ENCODE results near the gene SPOCK1. TPM values are rescaled to one million over a fixed set of nuclear protein-coding genes. Genes with fewer than 3 reads are reported as not detected.

Gene SPOCK1
- total and polyA plus RNA-seq, 5 donors from 2014 or later: 0.27 TPM; not detected in 4

DNA sequence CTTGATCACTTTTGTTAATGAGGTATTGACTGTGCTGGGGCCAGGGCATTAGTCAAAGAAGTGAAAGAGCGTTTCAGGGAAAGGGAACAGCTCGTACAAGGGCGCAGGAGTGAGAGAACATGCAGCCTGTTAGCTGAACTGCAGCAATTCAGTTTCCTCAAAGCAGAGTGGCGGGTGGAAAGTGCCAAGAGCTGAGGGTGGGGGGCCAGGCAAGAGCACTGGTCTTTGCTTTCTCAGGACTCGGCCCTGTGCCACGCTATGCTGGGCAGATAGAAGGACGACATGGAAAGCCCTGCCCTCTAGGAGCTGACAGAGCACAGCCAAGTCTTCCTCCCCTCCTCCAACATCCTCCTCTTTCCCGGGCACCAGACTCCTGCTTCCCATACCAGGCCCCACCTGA is 304.8 kb downstream of the SPOCK1 start:
- Histone ChIP-seq H3K9me3 (ENCODE audit: control insufficient read depth in 2 of 2, low read length in 2 of 2) (no peaks in the 10 kb centered on the region), H3K27me3 (ENCODE audit: control insufficient read depth, insufficient read depth, low read length) (no peaks in the 10 kb centered on the region), H3K4me1 (ENCODE audit: control insufficient read depth, insufficient read depth, low read length, poor library complexity, severe bottlenecking) (no peaks in the 10 kb centered on the region), H3K27ac (ENCODE audit: insufficient read depth, low read length, poor library complexity, severe bottlenecking) (no peak overlapping the region), H3K4me3 (ENCODE audit: low read depth, low read length) (no peak overlapping the region), H3K36me3 (ENCODE audit: control insufficient read depth, insufficient read depth, low read length) (no peaks in the 10 kb centered on the region)
- no peaks in the 10 kb centered on the region for H3K4me1 Mint-ChIP-seq
- ATAC-seq (ENCODE audit: low read depth in 2 of 2): no peak
- DNase-seq: no peak
- H3K36me3 Mint-ChIP-seq: no peaks in the 10 kb centered on the region
- peaks cover under 1% of the 10 kb centered on the region for H3K27me3 Mint-ChIP-seq
- no peak overlapping the region for H3K27ac Mint-ChIP-seq
- no peak overlapping the region for H3K4me3 Mint-ChIP-seq
- H3K9me3 Mint-ChIP-seq: peaks cover 0 to 3% (median 0%) of the 10 kb centered on the region in 7 donors

GRCh38 chr5:137192293-137192743 is 306.8 kb downstream of the SPOCK1 start:
- Mint-ChIP-seq H3K27ac (no peak overlapping the region), H3K27me3 (no peaks in the 10 kb centered on the region)
- no peak for ATAC-seq (ENCODE audit: low read depth in 2 of 2)

DNA sequence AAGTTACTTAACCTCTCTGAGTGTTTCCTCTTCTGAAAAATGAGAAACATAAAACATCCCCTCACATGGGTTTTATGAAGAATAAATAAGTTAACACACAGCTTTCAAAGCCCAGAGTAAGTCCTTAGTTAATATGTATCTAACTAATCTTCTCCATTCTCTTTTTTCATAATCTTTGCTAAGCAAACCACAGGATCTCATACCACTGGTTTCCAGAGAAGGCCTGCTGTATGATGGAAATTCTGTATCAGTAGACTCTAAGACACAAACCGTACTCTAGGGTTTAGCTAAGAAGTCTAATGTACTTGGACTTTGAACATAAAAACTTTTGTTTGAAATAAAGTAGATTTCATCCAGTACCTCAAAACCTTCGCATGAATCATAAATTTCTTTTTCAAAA is 307.9 kb downstream of the SPOCK1 start:
- Histone ChIP-seq H3K9me3 (ENCODE audit: control insufficient read depth in 2 of 2, low read length in 2 of 2) (no peaks in the 10 kb centered on the region), H3K36me3 (ENCODE audit: control insufficient read depth, insufficient read depth, low read length) (no peaks in the 10 kb centered on the region), H3K27me3 (ENCODE audit: control insufficient read depth, insufficient read depth, low read length) (no peaks in the 10 kb centered on the region), H3K27ac (ENCODE audit: insufficient read depth, low read length, poor library complexity, severe bottlenecking) (no peak overlapping the region), H3K4me3 (ENCODE audit: low read depth, low read length) (no peak overlapping the region), H3K4me1 (ENCODE audit: control insufficient read depth, insufficient read depth, low read length, poor library complexity, severe bottlenecking) (no peaks in the 10 kb centered on the region)
- Mint-ChIP-seq H3K4me1 (no peaks in the 10 kb centered on the region), H3K4me3 (no peak overlapping the region), H3K9me3 (peaks cover 0 to 5% (median 0%) of the 10 kb centered on the region in 7 donors), H3K27me3 (no peaks in the 10 kb centered on the region), H3K36me3 (no peaks in the 10 kb centered on the region), H3K27ac (no peak overlapping the region)
- DNase-seq (no peak), ATAC-seq (ENCODE audit: low read depth in 2 of 2) (no peak)

More at GRCh38 chr5:137192293-137192743, 306.8 kb downstream of the SPOCK1 start:
- H3K36me3 ChIP-seq (ENCODE audit: control insufficient read depth, insufficient read depth, low read length): no peaks in the 10 kb centered on the region
- no peaks in the 10 kb centered on the region for H3K27me3 ChIP-seq (ENCODE audit: control insufficient read depth, insufficient read depth, low read length)
- Mint-ChIP-seq H3K9me3 (peaks cover 0 to 3% (median 0%) of the 10 kb centered on the region in 7 donors), H3K4me3 (no peak overlapping the region), H3K36me3 (no peaks in the 10 kb centered on the region), H3K4me1 (no peaks in the 10 kb centered on the region)
- no peaks in the 10 kb centered on the region for H3K4me1 ChIP-seq (ENCODE audit: control insufficient read depth, insufficient read depth, low read length, poor library complexity, severe bottlenecking)
- no peak overlapping the region for H3K27ac ChIP-seq (ENCODE audit: insufficient read depth, low read length, poor library complexity, severe bottlenecking)
- DNase-seq: no peak
- H3K4me3 ChIP-seq (ENCODE audit: low read depth, low read length): no peak overlapping the region
- no peaks in the 10 kb centered on the region for H3K9me3 ChIP-seq (ENCODE audit: control insufficient read depth in 2 of 2, low read length in 2 of 2)

- Histone ChIP-seq H3K9me3 (ENCODE audit: control insufficient read depth in 2 of 2, low read length in 2 of 2) (no peaks in the 10 kb centered on the region), H3K27me3 (ENCODE audit: control insufficient read depth, insufficient read depth, low read length) (no peaks in the 10 kb centered on the region), H3K4me1 (ENCODE audit: control insufficient read depth, insufficient read depth, low read length, poor library complexity, severe bottlenecking) (no peaks in the 10 kb centered on the region), H3K4me3 (ENCODE audit: low read depth, low read length) (no peak overlapping the region), H3K27ac (ENCODE audit: insufficient read depth, low read length, poor library complexity, severe bottlenecking) (no peak overlapping the region), H3K36me3 (ENCODE audit: control insufficient read depth, insufficient read depth, low read length) (no peaks in the 10 kb centered on the region)
- no peak overlapping the region for H3K27ac Mint-ChIP-seq
- H3K9me3 Mint-ChIP-seq: peaks cover 0 to 5% (median 0%) of the 10 kb centered on the region in 7 donors
- no peaks in the 10 kb centered on the region for H3K27me3 Mint-ChIP-seq
- no peak for DNase-seq
- H3K4me3 Mint-ChIP-seq: no peak overlapping the region
- no peak for ATAC-seq (ENCODE audit: low read depth in 2 of 2)
- H3K4me1 Mint-ChIP-seq: no peaks in the 10 kb centered on the region
- H3K36me3 Mint-ChIP-seq: no peaks in the 10 kb centered on the region
These were observed 308.7 kb downstream of the SPOCK1 start for GRCh38 chr5:137190441-137190840.

- H3K36me3 Mint-ChIP-seq: no peaks in the 10 kb centered on the region
- H3K27ac ChIP-seq (ENCODE audit: insufficient read depth, low read length, poor library complexity, severe bottlenecking): no peak overlapping the region
- no peak overlapping the region for H3K27ac Mint-ChIP-seq
- H3K27me3 ChIP-seq (ENCODE audit: control insufficient read depth, insufficient read depth, low read length): no peaks in the 10 kb centered on the region
- H3K4me1 Mint-ChIP-seq: no peaks in the 10 kb centered on the region
- H3K27me3 Mint-ChIP-seq: no peaks in the 10 kb centered on the region
- no peak for ATAC-seq (ENCODE audit: low read depth in 2 of 2)
- H3K4me3 ChIP-seq (ENCODE audit: low read depth, low read length): no peak overlapping the region
- peaks cover 0 to 5% (median 0%) of the 10 kb centered on the region in 7 donors for H3K9me3 Mint-ChIP-seq
- no peaks in the 10 kb centered on the region for H3K36me3 ChIP-seq (ENCODE audit: control insufficient read depth, insufficient read depth, low read length)
- H3K4me1 ChIP-seq (ENCODE audit: control insufficient read depth, insufficient read depth, low read length, poor library complexity, severe bottlenecking): no peaks in the 10 kb centered on the region
- no peak overlapping the region for H3K4me3 Mint-ChIP-seq
- no peak for DNase-seq
- no peaks in the 10 kb centered on the region for H3K9me3 ChIP-seq (ENCODE audit: control insufficient read depth in 2 of 2, low read length in 2 of 2)
These were observed 309.1 kb downstream of the SPOCK1 start for GRCh38 chr5:137190031-137190430.

DNA sequence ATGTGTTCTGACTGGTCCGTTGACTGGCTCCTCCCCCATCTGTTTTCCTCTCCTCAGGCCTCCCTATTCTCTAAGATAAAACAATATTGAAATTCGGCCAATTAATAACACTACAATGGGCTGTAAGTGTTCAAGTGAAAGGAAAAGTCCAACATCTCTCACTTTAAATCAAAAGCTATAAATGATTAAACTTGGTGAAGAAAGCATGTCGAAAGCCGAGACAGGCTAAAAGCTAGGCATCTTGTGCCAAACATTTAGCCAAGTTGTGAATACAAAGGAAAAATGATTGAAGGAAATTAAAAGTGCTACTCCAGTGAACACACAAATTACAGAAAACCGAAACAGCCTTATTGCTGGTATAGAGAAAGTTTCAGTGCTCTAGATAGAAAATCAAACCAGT is 310.6 kb downstream of the SPOCK1 start:
- Histone ChIP-seq H3K36me3 (ENCODE audit: control insufficient read depth, insufficient read depth, low read length) (no peaks in the 10 kb centered on the region), H3K4me3 (ENCODE audit: low read depth, low read length) (no peak overlapping the region), H3K27ac (ENCODE audit: insufficient read depth, low read length, poor library complexity, severe bottlenecking) (no peak overlapping the region), H3K4me1 (ENCODE audit: control insufficient read depth, insufficient read depth, low read length, poor library complexity, severe bottlenecking) (no peaks in the 10 kb centered on the region), H3K27me3 (ENCODE audit: control insufficient read depth, insufficient read depth, low read length) (no peaks in the 10 kb centered on the region), H3K9me3 (ENCODE audit: control insufficient read depth in 2 of 2, low read length in 2 of 2) (no peaks in the 10 kb centered on the region)
- Mint-ChIP-seq H3K27ac (no peak overlapping the region), H3K27me3 (no peaks in the 10 kb centered on the region), H3K4me3 (no peak overlapping the region), H3K9me3 (peaks cover 0 to 5% (median 0%) of the 10 kb centered on the region in 7 donors), H3K36me3 (no peaks in the 10 kb centered on the region), H3K4me1 (no peaks in the 10 kb centered on the region)
- ATAC-seq (ENCODE audit: low read depth in 2 of 2) (no peak), DNase-seq (no peak)

- no peak overlapping the region for H3K4me3 Mint-ChIP-seq
- H3K9me3 ChIP-seq (ENCODE audit: control insufficient read depth in 2 of 2, low read length in 2 of 2): no peaks in the 10 kb centered on the region
- no peaks in the 10 kb centered on the region for H3K27me3 Mint-ChIP-seq
- H3K27me3 ChIP-seq (ENCODE audit: control insufficient read depth, insufficient read depth, low read length): no peaks in the 10 kb centered on the region
- H3K9me3 Mint-ChIP-seq: peaks cover 0 to 7% (median 0%) of the 10 kb centered on the region in 7 donors
- DNase-seq: no peak
- no peak overlapping the region for H3K4me3 ChIP-seq (ENCODE audit: low read depth, low read length)
- H3K4me1 Mint-ChIP-seq: no peaks in the 10 kb centered on the region
- H3K36me3 Mint-ChIP-seq: no peaks in the 10 kb centered on the region
- H3K27ac Mint-ChIP-seq: no peak overlapping the region
- H3K4me1 ChIP-seq (ENCODE audit: control insufficient read depth, insufficient read depth, low read length, poor library complexity, severe bottlenecking): no peaks in the 10 kb centered on the region
- ATAC-seq (ENCODE audit: low read depth in 2 of 2): no peak
- no peaks in the 10 kb centered on the region for H3K36me3 ChIP-seq (ENCODE audit: control insufficient read depth, insufficient read depth, low read length)
- H3K27ac ChIP-seq (ENCODE audit: insufficient read depth, low read length, poor library complexity, severe bottlenecking): no peak overlapping the region
These were observed 312.2 kb downstream of the SPOCK1 start for GRCh38 chr5:137186759-137187461.

GRCh38 chr5:137185193-137185592 is 313.9 kb downstream of the SPOCK1 start:
- Mint-ChIP-seq H3K9me3 (peaks cover 0 to 5% (median 0%) of the 10 kb centered on the region in 7 donors), H3K27me3 (no peaks in the 10 kb centered on the region), H3K4me1 (no peaks in the 10 kb centered on the region), H3K4me3 (no peak overlapping the region), H3K27ac (no peak overlapping the region), H3K36me3 (no peaks in the 10 kb centered on the region)
- H3K36me3 ChIP-seq (ENCODE audit: control insufficient read depth, insufficient read depth, low read length): no peaks in the 10 kb centered on the region
- ATAC-seq (ENCODE audit: low read depth in 2 of 2) (no peak), DNase-seq (no peak)
- H3K27me3 ChIP-seq (ENCODE audit: control insufficient read depth, insufficient read depth, low read length): no peaks in the 10 kb centered on the region
- no peak overlapping the region for H3K4me3 ChIP-seq (ENCODE audit: low read depth, low read length)
- no peak overlapping the region for H3K27ac ChIP-seq (ENCODE audit: insufficient read depth, low read length, poor library complexity, severe bottlenecking)
- H3K4me1 ChIP-seq (ENCODE audit: control insufficient read depth, insufficient read depth, low read length, poor library complexity, severe bottlenecking): no peaks in the 10 kb centered on the region
- no peaks in the 10 kb centered on the region for H3K9me3 ChIP-seq (ENCODE audit: control insufficient read depth in 2 of 2, low read length in 2 of 2)

Data from CD4-positive, CD25-positive, alpha-beta regulatory T cell (primary cell).